HG03354 (cell line): Measurements from ENCODE around the gene OLFM4.

Experiments
- ATAC-seq: cut with Tn5 transposase; IDR thresholded peaks from one replicate; pipeline ENCODE4 v1.9.1; 2021; ENCODE audit warnings: mild to moderate bottlenecking; ENCODE audit not compliant: unreplicated experiment, poor library complexity, severe bottlenecking

The OLFM4 gene

GRCh38 chr13:53060840-53061490 is 32.4 kb downstream of the OLFM4 start:
- ATAC-seq: no peak

- ATAC-seq: no peak
Measured at GRCh38 chr13:53064731-53065130, 36.1 kb downstream of the OLFM4 start.

- ATAC-seq: no peak
Measured at GRCh38 chr13:53066411-53066810, 37.8 kb downstream of the OLFM4 start.

GRCh38 chr13:53068585-53069520 is 40.2 kb downstream of the OLFM4 start:
- ATAC-seq: no peak

- no peak for ATAC-seq
Measured at GRCh38 chr13:53069800-53070199, 41.2 kb downstream of the OLFM4 start.

- ATAC-seq: no peak
Measured at GRCh38 chr13:53073711-53074110, 45.1 kb downstream of the OLFM4 start.

GRCh38 chr13:53074114-53074513 is 45.5 kb downstream of the OLFM4 start:
- ATAC-seq: no peak

- ATAC-seq: no peak
Measured at GRCh38 chr13:53075356-53076041, 46.9 kb downstream of the OLFM4 start.

GRCh38 chr13:53079691-53080090 is 51.1 kb downstream of the OLFM4 start:
- no peak for ATAC-seq

- ATAC-seq: no peak
Measured at GRCh38 chr13:53088871-53089270, 60.3 kb downstream of the OLFM4 start.

- ATAC-seq: no peak
Measured at GRCh38 chr13:53089951-53090350, 61.3 kb downstream of the OLFM4 start.

GRCh38 chr13:53090461-53090860 is 61.8 kb downstream of the OLFM4 start:
- no peak for ATAC-seq

- no peak for ATAC-seq
Measured at GRCh38 chr13:53092931-53093330, 64.3 kb downstream of the OLFM4 start.

GRCh38 chr13:53098455-53098854 is 69.8 kb downstream of the OLFM4 start:
- ATAC-seq: no peak

- ATAC-seq: no peak
Measured at GRCh38 chr13:53100394-53101063, 71.9 kb downstream of the OLFM4 start.
